Small intestine (tissue), 7 donors: ENCODE measurements around the gene RXRG. TPM values are rescaled to one million over a fixed set of nuclear protein-coding genes. Genes with fewer than 3 reads are reported as not detected.

Experiments used
- DNase-seq, 2 donors: peaks; one replicate each; pipeline versions ENCODE4 v3.0.0 to v3.0.0-alpha.2; 2013
- FAIRE-seq: peaks from 2 replicates; lab custom pipeline; 2012; peaks lifted over from hg19 to GRCh38; lab: Jason Lieb, UNC
- H3K27ac ChIP-seq, 3 donors: one replicate each; pipeline ENCODE4 v1.5.1; 2013; ENCODE audit warnings: low read length in 2 of 3, mild to moderate bottlenecking in 2 of 3, control low read depth in 1 of 3, inconsistent platforms in 1 of 3, low read depth in 1 of 3, moderate library complexity in 1 of 3
- H3K27me3 ChIP-seq, 3 donors: one replicate each; pipeline ENCODE4 v1.6.1; 2013; ENCODE audit warnings: low read length in 3 of 3, inconsistent platforms in 1 of 3; ENCODE audit not compliant: control insufficient read depth in 3 of 3, insufficient read depth in 3 of 3
- H3K36me3 ChIP-seq, 3 donors: one replicate each; pipeline ENCODE4 v1.6.1; 2013; ENCODE audit warnings: low read length in 3 of 3, inconsistent platforms in 1 of 3, low read depth in 1 of 3, mild to moderate bottlenecking in 1 of 3, moderate library complexity in 1 of 3; ENCODE audit not compliant: control insufficient read depth in 3 of 3, insufficient read depth in 2 of 3
- H3K4me1 ChIP-seq, 3 donors: one replicate each; pipeline ENCODE4 v1.6.1; 2013; ENCODE audit warnings: low read length in 2 of 3, inconsistent platforms in 1 of 3, low read depth in 1 of 3, mild to moderate bottlenecking in 1 of 3, moderate library complexity in 1 of 3; ENCODE audit not compliant: control insufficient read depth in 3 of 3, insufficient read depth in 2 of 3
- H3K4me3 ChIP-seq, 3 donors: one replicate each; pipeline ENCODE4 v1.5.1; 2013; ENCODE audit warnings: low read length in 3 of 3, control low read depth in 1 of 3, inconsistent platforms in 1 of 3, low read depth in 1 of 3, mild to moderate bottlenecking in 1 of 3, moderate library complexity in 1 of 3
- H3K9me3 ChIP-seq, 2 donors: one replicate each; pipeline ENCODE4 v1.6.1; 2013; ENCODE audit warnings: low read depth in 1 of 2, low read length in 1 of 2; ENCODE audit not compliant: control insufficient read depth in 2 of 2, insufficient read depth in 1 of 2
- WGBS, 3 donors: extraction: QIAGEN DNeasy Blood & Tissue Kit; methylation state at CpG; one replicate each; pipeline ENCODE4 v1.1.7; 2013; 5-methylcytosine and 5-hydroxymethylcytosine counted together
- polyA plus RNA-seq, 4 donors: library from polyadenylated mRNA; stranded (reverse) in 3 of 4; unstranded in 1 of 4; fragments of 200-250 nt in 3 of 4; fragments of 120-200 nt in 1 of 4; gene quantifications; one replicate each; pipeline versions ENCODE4 v1.2.1 to v1.2.3, GENCODE V29; 2013
- donor health status: healthy with polysubstance abuse.
- donor health status: control.
- donor health status: control.
- donor health status: Bipolar disorder and iron deficiency.
- donor health status: healthy.

RXRG gene
- polyA plus RNA-seq, 4 donors: 1.1 to 1.2 (median 1.1) TPM; not detected in 1

GRCh38 chr1:165418195-165418594, 26.7 kb downstream of the RXRG start:
- no peak for DNase-seq
- H3K9me3 ChIP-seq: no peaks in the 10 kb centered on the region
- H3K4me1 ChIP-seq: no peaks in the 10 kb centered on the region
- no peak overlapping the region for H3K27ac ChIP-seq
- FAIRE-seq: no peak
- no peaks in the 10 kb centered on the region for H3K36me3 ChIP-seq
- peaks cover 0 to 6% (median 2%) of the 10 kb centered on the region in 3 donors for H3K27me3 ChIP-seq
- no peak overlapping the region for H3K4me3 ChIP-seq

GRCh38 chr1:165416876-165417275, 28.1 kb downstream of the RXRG start:
- WGBS, 3 donors: 87 to 90% (median 89%) methylated on average over 11 of the region's 11 CpGs
- Histone ChIP-seq H3K27me3 (peaks cover 0 to 6% (median 2%) of the 10 kb centered on the region in 3 donors), H3K4me3 (no peak overlapping the region), H3K9me3 (no peaks in the 10 kb centered on the region), H3K4me1 (no peaks in the 10 kb centered on the region), H3K36me3 (no peaks in the 10 kb centered on the region), H3K27ac (no peak overlapping the region)
- FAIRE-seq (no peak), DNase-seq (no peak)

GRCh38 chr1:165415068-165415467, 29.9 kb downstream of the RXRG start:
- DNase-seq (no peak), FAIRE-seq (no peak)
- 71 to 87% (median 71%) methylated on average over 1 of the region's 1 CpG for WGBS, 3 donors
- Histone ChIP-seq H3K4me3 (no peak overlapping the region), H3K4me1 (no peaks in the 10 kb centered on the region), H3K27me3 (peaks cover 0 to 9% (median 2%) of the 10 kb centered on the region in 3 donors), H3K27ac (no peak overlapping the region), H3K9me3 (no peaks in the 10 kb centered on the region), H3K36me3 (no peaks in the 10 kb centered on the region)

GRCh38 chr1:165414620-165415019, 30.3 kb downstream of the RXRG start:
- FAIRE-seq (no peak), DNase-seq (no peak)
- H3K4me3 ChIP-seq: no peak overlapping the region
- peaks cover 0 to 9% (median 2%) of the 10 kb centered on the region in 3 donors for H3K27me3 ChIP-seq
- no peaks in the 10 kb centered on the region for H3K9me3 ChIP-seq
- no peaks in the 10 kb centered on the region for H3K36me3 ChIP-seq
- no peak overlapping the region for H3K27ac ChIP-seq
- WGBS, 3 donors: 90 to 94% (median 93%) methylated on average over 3 of the region's 3 CpGs
- H3K4me1 ChIP-seq: no peaks in the 10 kb centered on the region

DNA sequence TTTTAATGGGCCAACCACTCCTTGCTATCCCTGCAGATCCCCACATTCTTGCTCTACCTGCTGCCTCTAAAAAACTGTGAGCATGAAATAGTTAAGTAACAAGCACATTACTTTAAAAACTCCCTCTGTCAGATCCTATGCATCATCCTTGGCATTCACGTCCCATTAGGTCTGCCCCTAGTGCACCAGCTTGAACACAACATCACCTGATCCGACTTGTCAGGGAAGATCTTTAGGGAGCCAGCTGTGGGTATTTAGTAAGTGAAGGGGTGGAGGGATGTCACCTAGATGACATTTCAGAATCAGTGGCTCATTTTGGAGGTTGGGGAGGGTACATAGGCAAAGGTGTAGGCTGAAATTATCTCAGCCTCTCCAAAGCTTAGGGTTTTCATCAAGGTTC, 33.5 kb downstream of the RXRG start:
- no peaks in the 10 kb centered on the region for H3K9me3 ChIP-seq
- no peak overlapping the region for H3K4me3 ChIP-seq
- 59 to 72% (median 61%) methylated on average over 2 of the region's 2 CpGs for WGBS, 3 donors
- DNase-seq (no peak), FAIRE-seq (no peak)
- H3K4me1 ChIP-seq: no peaks in the 10 kb centered on the region
- H3K36me3 ChIP-seq: no peaks in the 10 kb centered on the region
- H3K27me3 ChIP-seq: peaks cover 0 to 9% (median 0%) of the 10 kb centered on the region in 3 donors
- H3K27ac ChIP-seq: no peak overlapping the region

DNA sequence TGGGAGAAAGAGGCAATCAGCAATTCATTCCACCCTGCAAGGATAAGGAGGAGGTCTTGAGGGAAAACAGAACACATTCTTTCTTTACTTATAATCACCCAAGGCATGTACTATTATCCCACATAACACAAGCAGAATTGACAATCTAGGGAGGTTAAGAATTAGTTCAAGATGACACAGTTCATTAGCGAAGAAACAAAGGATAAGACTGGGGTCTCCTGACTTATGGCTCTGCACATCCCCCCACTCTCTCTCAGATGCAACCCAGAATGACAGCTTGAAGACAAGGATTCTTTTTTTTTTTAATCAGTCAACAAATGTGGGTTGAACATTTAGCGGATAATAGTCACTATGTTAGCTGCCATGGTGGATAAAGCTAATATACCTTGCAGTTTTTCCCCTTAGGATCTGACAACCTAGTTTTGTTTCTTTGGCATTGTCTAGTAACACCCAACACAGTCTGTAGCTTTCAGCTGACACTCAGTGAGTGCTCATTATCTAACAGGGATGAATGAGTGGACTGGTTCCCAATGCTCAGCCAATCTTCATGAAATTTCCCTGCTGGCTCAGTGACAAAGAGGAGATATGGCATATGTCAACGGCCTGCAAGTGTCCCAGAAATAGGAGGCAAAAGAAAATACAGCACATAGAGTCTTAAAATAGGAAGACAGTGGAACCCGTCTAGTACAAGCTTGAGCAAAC, 35.1 kb downstream of the RXRG start:
- no peaks in the 10 kb centered on the region for H3K36me3 ChIP-seq
- FAIRE-seq: no peak

GRCh38 chr1:165408518-165408917, 36.4 kb downstream of the RXRG start:
- FAIRE-seq: no peak
- Histone ChIP-seq H3K27me3 (peaks cover 0 to 6% (median 0%) of the 10 kb centered on the region in 3 donors), H3K4me1 (no peaks in the 10 kb centered on the region), H3K27ac (no peak overlapping the region), H3K4me3 (no peak overlapping the region), H3K36me3 (no peaks in the 10 kb centered on the region), H3K9me3 (no peaks in the 10 kb centered on the region)
- peak; percentile 5 to 34 for DNase-seq
- 38 to 45% (median 45%) methylated on average over 6 of the region's 6 CpGs for WGBS, 3 donors

More for the DNA sequence above, 35.1 kb downstream of the RXRG start:
- DNase-seq: no peak
- Histone ChIP-seq H3K27ac (no peak overlapping the region), H3K9me3 (no peaks in the 10 kb centered on the region), H3K27me3 (peaks cover 0 to 9% (median 0%) of the 10 kb centered on the region in 3 donors), H3K4me1 (no peaks in the 10 kb centered on the region), H3K4me3 (no peak overlapping the region)
- WGBS, 3 donors: 74 to 81% (median 75%) methylated on average over 4 of the region's 4 CpGs

DNA sequence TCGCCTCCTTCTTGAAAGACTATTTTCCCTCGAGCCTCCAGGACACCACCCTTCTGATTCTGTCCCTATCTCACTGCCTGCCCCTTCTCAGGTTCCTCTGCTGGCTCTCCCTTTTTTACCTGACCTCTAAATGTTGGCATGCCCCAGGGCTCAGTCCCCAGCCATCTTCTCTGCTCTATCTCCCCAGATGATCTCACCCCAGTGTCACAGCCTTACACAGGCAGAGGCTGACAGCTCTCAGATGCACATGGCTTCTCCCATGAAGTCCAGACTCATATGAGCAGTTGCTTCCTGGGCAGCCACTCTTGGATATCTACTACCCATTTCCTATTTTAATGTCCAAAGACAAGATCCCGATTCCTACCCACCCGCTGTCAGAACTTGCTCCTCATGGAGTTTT, 37.5 kb downstream of the RXRG start:
- Histone ChIP-seq H3K9me3 (no peaks in the 10 kb centered on the region), H3K27ac (no peak overlapping the region), H3K27me3 (peaks cover 0 to 3% (median 3%) of the 10 kb centered on the region in 3 donors), H3K36me3 (no peaks in the 10 kb centered on the region), H3K4me3 (no peak overlapping the region), H3K4me1 (no peaks in the 10 kb centered on the region)
- 88 to 91% (median 90%) methylated on average over 4 of the region's 4 CpGs for WGBS, 3 donors
- DNase-seq (no peak), FAIRE-seq (no peak)
